DMS114 treated with DMSO at 0.1 percent for 48 hours (cell line): Measurements from ENCODE around the gene KRTAP25-1.

Experiments used
- DNase-seq: peaks from one replicate; lab custom pipeline; 2025; ENCODE audit not compliant: unreplicated experiment; lab: John Stamatoyannopoulos, UW

Gene KRTAP25-1

GRCh38 chr21:30249936-30250335 is 39.4 kb downstream of the KRTAP25-1 start:
- no peak for DNase-seq

DNA sequence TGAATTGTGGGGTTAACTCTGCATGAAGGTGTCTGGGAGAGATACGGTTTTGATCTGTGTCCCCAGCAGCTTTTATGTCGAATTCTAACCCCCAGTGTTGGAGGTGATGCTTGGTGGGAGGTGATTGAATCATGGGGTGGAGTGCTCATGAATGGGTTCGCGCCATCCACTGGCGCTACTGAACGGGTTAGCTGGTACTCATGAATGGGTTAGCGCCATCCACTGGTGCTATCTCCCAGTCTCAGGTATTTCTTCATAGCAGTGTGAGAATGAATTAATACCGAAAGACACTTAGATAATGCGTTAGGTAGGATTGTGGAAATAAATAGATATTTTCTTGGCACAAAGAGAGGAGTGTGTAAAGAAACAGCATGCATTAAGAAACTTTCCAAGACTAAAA is 40.5 kb downstream of the KRTAP25-1 start:
- DNase-seq, result no peak

DNA sequence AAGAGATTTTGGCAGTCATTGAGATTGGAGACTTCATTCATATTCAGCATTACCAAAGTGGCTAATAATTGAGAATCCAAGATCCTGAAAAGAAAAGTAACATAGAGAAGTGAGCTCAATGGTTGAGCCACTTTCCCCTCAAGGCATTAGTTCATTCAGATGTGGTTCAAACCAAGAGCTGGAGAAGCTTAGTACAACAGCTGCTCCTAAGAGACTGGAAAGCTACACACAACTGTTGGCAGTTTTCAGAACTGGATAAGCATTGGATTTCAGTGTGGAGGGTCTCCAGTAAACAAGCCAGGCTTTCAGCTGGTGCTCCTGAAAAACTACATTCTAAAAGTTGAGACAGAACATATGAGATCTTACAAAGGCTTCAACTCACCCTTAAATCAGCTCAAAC is 44.3 kb downstream of the KRTAP25-1 start:
- no peak for DNase-seq

- DNase-seq, result no peak
Measured at GRCh38 chr21:30243691-30244090, 45.6 kb downstream of the KRTAP25-1 start.

DNA sequence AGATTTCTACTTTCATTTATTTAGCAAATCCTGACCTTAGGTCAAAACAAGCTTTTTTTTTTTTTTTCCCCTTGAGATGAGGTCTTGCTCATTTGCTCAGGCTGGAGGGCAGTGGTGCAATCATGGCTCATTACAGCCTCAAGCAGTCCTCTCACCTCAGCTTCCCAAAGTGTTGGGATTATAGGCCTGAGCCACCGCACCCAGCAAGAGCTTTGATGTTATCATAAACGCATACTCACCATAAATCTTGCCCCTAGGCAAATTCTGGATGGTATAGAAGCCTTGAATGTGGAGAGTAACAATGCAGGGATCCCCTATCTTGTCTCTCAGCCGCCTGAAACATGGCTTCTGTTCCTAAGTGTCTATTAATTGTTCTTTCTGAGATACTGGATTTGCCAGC is 48.7 kb downstream of the KRTAP25-1 start:
- DNase-seq, result no peak
